Esophagus mucosa (tissue), 1 donor: ENCODE results near the gene F7. TPM values are rescaled to one million over a fixed set of nuclear protein-coding genes. Genes with fewer than 3 reads are reported as not detected.
A peak's percentile ranks its signal among the peaks of the same experiment; 100 is the strongest.
"Not testable (repeated sequence)": the region's sequence is repeated elsewhere in the genome, so short reads cannot be mapped to it uniquely, and the experiment has no call there.

Experiments used
- ATAC-seq: fragments of 200-7000 bp; cut with Tn5 transposase; one replicate; pipeline ENCODE4 v1.9.1; 2020
- total RNA-seq: library from RNA; stranded (reverse); gene quantifications from one replicate; pipeline ENCODE4 v1.2.4, GENCODE V29; 2023
- donor health status: DM: yes; HTN: yes; CAD: no.

F7 gene
- total RNA-seq, 1 donor from 2014 or later = not detected

GRCh38 chr13:113105921-113106452 lies 396 bp downstream of the F7 start:
- ATAC-seq = no peak

- ATAC-seq = no peak
These were observed 1.2 kb downstream of the F7 start for GRCh38 chr13:113106711-113107351.

GRCh38 chr13:113108521-113108920 lies 2.9 kb downstream of the F7 start:
- ATAC-seq = not testable (repeated sequence)

DNA sequence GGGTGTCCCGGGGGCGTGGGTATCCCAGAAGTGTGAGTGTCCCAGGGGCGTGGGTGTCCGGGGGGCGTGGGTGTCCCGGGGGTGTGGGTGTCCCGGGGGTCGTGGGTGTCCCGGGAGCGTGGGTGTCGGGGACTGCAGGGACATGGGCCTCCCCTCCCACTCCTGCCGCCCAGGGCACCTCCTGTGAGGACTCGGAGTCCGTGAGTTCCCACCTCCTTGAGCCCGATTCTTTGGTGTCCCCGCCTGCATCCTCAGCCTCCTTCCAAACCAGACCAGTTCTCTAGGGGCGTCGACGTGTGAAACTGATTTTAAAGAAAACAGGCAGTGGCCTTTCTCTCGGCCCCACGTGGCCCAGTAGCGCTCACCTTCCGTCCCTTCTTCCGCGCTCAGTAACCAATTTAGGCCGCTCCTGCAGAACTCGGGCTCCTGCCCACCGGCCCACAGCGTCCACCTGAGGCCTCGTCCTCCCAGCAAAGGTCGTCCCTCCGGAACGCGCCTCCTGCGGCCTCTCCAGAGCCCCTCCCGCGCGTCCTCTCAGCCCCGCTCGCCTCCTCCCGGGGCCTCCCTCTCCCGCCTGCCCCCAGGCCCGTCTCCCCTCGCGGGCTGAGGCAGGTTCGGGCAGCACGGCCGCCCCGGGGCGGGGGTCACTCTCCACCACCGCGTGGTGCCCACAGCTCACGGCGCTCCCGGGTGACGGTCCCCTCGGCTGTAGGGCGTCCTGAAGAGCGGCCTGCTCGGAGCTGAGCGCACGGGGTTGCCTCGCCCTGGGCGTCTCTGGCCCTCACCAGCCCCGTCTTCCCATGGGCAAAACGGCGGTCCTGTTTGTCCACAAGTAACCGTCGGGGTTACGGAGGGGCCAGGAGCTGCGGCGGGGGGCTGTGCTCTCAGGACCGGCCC lies 3.8 kb downstream of the F7 start:
- peak; percentile 19 for ATAC-seq

DNA sequence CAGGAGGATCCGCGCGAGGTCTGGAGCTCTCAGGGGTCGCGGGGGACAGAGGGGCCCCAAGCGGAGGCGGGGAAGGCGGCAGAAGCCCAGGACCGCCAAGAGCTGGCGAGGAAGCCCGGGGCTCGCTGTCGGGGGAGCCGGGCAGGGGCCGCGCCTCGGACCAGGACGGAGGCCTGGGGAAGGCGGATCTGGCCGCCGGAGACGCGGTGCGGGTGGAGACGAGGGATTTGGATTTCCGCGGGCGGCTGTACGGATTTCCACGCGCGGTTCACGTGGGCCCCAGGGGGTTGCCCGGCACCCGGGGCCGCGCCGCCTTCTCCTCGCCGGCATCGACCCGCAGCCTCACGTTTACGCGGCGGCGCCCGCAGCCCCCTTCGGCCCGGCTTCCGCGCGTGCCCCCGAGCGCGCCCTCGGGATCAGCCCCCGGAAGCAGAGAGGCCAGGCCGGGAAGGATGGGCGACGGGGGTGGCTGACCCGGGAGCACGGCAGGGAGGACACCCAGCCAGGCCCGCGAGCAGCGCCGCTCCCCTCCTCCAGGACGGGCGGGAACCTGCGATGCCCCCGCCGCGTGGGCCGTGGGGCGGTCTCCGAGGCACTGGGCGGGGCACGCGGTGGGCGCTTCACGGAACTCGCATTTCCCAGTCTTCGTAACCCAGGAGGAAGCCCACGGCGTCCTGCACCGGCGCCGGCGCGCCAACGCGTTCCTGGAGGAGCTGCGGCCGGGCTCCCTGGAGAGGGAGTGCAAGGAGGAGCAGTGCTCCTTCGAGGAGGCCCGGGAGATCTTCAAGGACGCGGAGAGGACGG lies 4.7 kb downstream of the F7 start:
- peak; percentile 10 for ATAC-seq

DNA sequence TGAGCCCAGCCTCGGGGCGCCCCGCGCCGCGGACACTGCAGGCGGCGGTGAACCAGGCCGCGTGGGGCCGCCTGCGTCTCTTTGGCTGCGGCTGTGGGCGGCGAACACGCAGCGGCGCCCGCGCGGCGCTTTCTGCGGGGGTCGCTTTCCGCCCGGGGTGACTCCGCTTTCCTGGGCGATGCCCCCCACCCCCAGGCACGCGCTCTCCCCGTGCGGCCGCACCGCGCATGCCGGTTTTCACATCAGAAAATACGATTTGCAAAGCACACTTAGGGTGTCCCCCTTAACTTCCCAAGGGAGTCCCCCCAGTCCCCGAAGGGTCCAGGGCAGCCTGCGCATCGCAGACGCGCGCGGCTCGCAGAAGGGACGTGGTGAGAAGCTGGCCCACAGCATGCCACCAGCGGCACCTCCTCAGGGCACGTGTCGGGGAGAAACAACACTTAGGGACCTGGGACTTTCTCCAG lies 5.3 kb downstream of the F7 start:
- ATAC-seq = no peak

DNA sequence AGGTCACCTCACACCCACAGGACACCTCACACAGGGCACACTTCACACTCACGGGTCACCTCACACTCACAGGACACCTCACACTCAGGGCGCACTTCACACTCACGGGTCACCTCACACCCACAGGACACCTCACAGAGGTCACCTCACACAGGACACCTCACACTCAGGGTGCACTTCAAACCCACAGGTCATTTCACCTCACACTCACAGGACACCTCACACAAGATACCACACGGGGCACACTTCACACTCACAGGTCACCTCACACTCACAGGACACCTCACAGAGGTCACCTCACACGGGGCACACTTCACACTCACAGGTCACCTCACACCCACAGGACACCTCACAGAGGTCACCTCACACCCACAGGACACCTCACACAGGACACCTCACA lies 6.2 kb downstream of the F7 start:
- ATAC-seq = not testable (repeated sequence)

GRCh38 chr13:113112475-113112874 lies 6.9 kb downstream of the F7 start:
- ATAC-seq = not testable (repeated sequence)

DNA sequence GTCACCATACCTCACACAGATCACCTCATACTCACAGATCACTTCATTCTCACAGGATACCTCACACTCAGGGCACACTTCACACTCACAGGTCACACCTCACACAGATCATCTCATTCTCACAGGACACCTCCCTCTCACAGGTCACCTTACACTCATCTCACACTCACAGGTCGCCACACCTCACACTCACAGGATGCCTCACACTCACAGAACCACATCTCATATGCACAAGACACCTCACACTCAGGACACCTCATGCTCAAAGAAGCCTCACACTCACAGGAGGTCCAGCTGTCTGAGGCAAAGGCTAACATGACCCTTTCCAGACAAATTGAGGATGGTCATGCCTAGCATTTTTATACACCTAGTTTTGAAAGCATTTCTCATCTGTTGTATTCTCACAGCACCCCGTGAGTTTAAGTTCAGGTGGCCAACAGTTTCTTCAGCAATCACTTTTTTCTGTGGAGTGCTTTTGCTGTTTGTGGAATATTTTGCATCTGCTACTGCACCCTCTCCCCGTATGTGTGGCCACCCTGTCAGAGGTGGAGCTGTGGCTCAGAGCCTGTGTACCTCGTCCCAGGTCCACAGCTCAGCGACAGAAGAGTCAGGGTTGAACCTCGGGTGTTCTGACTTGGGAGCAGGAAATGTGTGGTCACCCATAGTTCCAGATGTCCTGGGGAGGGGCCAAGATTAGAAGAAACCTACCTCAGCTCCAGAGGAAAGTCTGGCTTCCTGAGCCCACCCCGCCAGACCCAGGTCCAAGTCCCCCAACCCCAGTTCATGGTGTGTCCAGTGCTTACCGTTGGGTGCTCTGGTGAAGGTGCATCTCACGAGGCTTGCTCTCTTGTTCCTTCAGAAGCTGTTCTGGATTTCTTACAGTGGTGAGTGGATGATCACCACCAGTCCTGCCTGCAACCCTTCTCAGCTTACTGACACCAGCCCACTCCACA lies 7.6 kb downstream of the F7 start:
- peak; percentile 17 for ATAC-seq

DNA sequence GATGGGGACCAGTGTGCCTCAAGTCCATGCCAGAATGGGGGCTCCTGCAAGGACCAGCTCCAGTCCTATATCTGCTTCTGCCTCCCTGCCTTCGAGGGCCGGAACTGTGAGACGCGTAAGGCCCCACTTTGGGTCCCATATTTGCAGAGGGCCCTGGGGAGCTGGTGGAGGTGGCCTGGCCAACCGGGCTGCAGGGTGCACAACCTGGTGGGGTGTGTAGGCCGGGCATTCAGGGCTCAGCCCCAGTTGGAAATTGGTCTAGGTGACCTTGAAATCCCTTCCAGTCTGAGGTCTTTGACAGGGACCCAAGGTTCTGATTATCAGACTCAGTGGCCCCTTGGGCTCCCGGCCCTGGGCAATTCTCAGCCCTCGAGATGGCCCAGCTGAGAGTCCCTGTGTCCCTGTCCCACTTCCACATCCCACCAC lies 8.3 kb downstream of the F7 start:
- ATAC-seq = no peak

GRCh38 chr13:113114511-113115362 lies 9.1 kb downstream of the F7 start:
- no peak for ATAC-seq

DNA sequence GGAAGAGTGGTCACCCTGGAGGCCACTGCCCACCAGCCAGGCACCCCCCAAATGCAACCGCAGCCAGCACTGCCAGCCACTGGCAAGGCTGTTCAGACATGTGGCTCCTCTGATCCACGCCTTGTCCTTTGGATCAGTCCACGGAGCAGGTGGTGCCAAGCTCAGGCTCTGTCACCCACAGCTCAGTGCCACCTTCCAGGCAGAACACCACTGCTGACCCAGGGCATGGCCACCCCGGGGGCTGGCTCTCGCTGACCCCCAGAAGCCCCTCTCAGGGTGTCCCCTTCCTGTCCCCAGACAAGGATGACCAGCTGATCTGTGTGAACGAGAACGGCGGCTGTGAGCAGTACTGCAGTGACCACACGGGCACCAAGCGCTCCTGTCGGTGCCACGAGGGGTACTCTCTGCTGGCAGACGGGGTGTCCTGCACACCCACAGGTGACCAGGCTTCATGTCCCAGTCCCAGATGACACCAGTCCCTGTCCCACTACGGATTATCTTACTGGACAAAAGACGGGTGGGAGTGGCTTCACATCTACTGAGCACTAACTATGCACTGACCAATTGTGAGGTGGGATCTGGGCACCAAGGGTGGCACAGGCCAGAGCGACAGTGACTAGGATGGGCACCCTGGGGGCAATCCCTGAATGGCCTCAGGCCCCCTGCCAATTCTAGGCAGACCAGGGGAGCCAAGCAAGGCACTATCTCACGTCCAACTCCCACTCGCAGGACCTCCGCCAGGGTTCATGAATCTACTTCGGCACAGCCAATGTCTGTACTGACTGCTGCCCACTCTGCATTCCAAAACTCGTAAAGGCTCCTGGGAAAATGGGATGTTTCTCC lies 10.0 kb downstream of the F7 start:
- no peak for ATAC-seq

DNA sequence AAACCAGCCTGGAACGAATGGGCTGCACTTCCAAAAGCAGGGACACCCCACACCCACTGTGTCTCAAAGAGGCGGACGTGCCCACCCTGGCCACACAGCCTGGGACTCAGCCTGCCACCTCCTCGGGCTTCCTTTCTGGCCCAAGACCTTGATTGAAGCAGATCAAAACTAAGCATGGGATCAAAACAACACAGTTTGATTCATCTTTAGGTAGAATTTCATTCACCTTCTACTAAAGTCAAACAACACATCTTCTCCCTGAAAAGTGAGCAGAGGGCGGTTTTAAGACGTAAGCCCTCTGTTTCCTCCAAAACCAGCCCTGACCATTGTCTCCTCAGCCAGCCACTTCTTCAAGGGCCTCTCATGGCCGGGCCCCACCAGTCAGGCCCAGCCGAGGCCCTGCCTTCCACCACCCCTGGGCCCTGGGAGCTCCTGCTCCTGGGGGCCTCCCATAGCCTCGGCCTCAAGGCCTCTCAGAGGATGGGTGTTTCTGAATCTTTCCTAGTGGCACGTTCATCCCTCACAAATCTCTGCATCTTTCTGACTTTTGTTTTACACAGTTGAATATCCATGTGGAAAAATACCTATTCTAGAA lies 10.7 kb downstream of the F7 start:
- ATAC-seq = no peak

DNA sequence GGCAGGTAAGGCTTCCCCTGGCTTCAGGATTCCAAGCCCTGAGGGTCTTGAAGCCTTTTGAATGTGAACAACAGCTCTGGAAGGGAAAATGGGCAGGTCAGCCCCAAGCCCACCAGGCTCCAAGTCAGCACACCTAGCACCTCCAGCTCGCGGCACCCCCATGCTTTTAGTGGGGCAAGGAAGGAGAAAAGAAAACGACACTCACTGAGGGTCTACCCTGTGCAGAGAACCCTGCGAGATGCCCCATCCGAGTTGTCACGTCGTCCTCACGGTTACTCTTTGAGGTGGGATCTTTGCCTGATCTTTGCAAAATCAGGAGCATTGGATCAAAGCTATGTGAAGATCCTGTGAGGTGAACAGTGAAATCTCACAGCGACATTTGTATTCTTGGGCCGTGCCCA lies 11.3 kb downstream of the F7 start:
- ATAC-seq = no peak

- no peak for ATAC-seq
These were observed 11.8 kb downstream of the F7 start for GRCh38 chr13:113117335-113117872.

- no peak for ATAC-seq
These were observed 12.3 kb downstream of the F7 start for GRCh38 chr13:113117911-113118260.

GRCh38 chr13:113118261-113119021 lies 12.8 kb downstream of the F7 start:
- ATAC-seq = no peak

DNA sequence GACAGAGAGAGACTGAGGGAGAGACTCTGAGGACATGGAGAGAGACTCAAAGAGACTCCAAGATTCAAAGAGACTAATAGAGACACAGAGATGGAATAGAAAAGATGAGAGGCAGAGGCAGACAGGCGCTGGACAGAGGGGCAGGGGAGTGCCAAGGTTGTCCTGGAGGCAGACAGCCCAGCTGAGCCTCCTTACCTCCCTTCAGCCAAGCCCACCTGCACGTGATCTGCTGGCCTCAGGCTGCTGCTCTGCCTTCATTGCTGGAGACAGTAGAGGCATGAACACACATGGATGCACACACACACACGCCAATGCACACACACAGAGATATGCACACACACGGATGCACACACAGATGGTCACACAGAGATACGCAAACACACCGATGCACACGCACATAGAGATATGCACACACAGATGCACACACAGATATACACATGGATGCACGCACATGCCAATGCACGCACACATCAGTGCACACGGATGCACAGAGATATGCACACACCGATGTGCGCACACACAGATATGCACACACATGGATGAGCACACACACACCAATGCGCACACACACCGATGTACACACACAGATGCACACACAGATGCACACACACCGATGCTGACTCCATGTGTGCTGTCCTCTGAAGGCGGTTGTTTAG lies 13.7 kb downstream of the F7 start:
- no peak for ATAC-seq
